ENCODE data around the gene ZNF445.
"Not testable (repeated sequence)": the region's sequence is repeated elsewhere in the genome, so short reads cannot be mapped to it uniquely, and the experiment has no call there.

The ZNF445 gene

DNA sequence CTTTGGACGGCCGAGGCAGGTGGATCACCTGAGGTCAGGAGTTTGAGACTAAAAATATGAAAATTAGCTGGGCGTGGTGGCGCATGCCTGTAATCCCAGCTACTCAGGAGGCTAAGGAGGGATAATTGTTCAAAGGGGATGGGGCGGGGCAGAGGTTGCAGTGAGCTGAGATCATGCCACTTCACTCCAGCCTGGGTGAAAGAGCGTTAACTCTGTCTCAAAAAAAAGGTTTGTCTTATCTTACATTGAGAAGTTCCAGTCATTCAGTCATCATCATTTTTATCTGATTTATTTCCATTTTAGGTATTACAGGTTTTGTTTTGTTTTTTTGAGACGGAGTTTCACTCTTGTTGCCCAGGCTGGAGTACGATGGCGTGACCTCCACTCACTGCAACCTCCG is 2.6 kb downstream of the ZNF445 start:
- DNase-seq: not testable (repeated sequence)

DNA sequence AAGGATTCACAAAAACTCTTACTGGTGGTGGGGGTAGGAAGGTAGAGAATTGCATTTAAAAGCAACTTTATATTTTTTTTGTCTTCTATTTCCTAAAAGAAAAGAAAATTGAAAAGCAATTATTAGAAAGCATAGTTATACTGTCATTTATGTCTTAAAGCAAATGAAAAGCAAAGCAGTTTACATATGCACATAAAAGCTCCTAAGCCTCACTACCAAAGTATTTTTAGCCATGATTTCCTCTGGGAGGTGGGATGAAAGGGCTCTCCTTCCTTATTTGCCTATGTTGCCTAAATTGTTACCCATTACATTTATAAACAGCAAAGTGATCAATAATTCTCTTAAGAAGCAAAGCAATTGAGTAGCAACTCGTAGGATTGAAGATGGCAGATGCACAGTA is 7.0 kb downstream of the ZNF445 start:
- DNase-seq: no peak

DNA sequence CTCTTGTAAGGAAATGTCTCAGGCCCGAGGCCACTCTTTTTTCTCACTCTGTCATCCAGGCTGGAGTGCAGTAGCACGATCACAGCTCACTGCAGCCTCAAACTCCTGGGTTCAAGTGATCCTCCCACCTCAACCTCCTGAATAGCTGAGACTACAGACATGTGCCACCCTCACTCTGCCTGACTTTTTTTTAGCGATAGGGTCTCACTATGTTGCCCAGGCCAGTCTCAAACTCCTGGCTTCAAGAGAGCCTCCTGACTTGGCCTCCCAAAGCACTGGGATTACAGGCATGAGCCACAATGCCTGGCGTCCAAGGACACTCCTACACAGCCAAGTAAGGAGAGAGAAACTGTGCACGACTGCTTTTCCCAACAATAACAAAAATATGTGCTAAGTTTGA is 7.6 kb downstream of the ZNF445 start:
- DNase-seq: no peak

DNA sequence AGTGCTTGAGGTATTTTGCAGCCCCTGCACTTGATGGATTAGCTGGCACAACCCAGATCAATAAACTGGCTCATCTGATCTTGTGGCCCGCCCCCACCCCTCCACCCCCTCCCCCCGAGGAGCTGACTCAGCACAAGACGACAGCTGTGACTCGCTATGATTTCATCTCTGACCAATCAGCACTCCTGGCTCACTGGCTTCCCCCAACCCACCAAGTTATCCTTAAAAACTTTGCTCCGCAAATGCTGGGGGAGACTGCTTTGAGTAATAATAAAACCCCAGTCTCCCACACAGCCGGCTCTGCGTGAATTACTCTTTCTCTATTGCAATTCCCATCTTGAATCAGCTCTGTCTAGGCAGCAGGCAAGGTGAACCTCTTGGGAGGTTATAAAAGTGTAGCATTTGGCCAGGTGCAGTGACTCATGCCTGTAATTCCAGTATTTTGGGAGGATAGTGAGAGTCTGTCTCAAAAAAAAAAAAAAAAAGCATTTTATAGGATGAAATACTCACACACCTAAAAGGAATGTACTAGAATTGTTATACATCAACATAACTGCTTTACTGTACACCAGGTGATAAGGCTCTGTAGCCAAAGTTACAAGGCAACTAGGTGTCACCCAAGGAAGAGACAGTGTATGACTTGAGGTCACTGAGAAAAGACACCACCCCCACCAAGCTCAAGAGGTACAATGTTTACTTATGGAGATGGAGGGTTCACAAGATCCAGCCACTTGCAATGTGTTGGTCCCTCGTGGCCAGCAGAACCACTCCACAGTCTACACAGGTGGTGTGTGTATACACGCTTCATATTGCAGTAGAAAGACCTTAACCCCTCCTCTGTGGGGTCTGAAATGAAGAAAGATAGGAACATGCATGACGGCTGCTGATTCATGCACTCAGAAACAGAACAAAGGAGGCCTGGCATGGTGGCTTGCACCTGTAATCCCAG is 8.6 kb downstream of the ZNF445 start:
- DNase-seq: peak; percentile 24

DNA sequence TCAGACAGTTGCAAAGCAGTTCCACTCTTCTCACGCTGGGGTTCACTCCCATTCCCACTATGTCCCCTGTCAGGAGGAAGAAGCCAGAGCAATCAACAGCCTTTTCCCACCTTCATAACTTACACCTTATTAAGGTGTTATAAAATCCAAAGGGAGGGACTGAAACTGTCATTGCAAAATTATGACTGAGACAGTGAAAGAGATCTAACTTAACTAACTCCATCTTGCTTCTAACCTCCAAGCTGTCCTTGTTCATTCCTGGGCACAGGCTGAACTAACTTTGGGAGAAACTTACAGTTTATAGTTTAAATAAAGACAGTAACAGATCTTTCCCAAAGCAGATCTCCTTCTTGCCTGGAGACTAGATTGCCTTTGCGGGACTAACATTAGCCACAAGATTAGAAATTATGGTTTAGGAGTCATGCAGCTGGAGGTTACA is 9.4 kb downstream of the ZNF445 start:
- DNase-seq: not testable (repeated sequence)

DNA sequence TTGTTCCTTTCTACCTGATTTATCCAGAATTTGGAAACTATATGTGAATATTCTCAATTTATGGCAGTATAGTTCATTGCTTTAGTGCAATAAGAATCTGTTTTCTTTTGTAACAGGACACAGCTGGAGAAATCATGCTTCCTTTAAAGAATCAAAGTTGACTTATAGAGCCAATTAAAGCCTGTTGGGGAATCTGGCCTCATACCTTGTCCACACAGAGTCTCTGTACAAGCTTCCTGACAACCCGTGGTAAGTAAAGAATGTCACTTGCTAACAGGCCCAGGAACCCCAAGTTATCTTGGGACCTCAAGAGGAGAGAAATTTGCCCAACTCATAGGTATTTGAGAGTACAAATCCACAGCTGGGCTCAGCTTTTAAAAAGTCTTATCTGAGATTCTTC is 10.2 kb downstream of the ZNF445 start:
- DNase-seq: no peak

DNA sequence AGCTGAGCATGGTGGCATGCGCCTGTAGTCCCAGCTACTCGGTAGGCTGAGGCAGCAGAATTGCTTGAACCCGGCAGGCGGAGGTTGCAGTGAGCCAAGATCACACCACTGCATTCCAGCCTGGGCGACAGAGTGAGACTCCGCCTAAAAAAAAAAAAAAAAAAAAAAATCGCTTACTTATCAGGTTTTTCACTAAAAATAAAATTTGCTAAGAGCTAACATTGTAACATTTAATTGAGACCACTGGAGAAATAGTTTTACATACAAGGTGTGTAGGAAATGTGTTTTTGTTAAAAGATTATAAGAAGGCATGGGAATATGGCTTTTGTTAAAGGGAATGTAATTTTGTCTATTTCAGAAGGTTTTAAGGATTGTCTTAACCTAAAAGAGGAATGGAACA is 12.6 kb downstream of the ZNF445 start:
- DNase-seq: not testable (repeated sequence)

DNA sequence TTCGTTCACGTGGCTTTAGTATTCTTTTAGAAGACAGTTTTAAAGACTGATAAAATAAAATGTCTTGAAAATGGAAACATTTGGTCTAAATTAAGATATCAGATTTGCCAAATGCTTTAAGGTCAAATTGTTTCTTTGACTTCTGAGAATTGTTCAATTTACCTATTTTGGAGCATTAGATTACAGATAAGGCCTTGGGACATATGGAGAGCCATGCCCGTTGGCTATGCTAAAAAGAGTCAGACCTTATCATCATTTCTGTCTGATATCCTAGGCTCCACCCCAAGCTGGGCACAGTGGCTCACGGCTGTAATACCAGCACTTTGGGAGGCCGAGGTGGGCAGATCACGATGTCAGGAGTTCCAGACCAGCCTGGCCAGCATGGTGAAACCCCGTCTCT is 13.0 kb downstream of the ZNF445 start:
- DNase-seq: no peak

DNA sequence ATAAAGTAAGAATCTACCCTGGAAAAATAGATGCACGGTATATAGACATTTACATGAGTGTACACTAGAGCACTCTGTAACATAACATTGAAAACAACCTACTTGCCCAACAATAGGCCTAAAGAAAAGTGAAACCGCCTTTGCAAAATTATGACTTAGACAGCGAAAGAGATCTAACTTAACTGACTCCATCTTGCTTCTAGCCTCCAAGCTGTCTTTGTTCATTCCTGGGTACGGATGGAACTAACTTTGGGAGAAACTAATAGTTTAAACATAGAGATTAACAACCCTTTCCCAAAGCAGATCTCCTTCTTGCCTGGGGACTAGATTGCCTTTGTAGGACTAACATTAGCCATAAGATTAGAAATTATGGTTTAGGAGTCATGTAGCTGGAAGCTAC is 17.4 kb downstream of the ZNF445 start:
- not testable (repeated sequence) for DNase-seq

DNA sequence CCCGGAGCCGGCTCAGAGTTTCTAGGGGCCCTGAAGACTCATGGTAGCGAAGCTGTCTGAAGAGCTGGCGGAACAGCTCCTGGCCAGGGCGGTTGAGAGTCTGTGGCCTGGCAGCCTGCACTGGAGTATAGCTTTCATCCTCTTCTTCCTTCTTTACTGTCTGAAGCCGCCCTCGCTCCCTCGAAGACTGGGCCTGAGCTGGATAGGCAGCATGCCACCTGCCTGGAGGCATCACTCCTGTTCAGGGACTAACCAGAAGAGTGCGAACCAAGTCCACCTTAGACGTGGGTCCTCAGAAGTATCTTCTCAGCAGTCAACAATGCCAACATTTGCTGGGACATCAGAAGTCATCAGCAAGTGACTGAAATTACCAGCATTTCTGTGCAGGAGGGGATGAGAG is 22.2 kb downstream of the ZNF445 start:
- no peak for DNase-seq

DNA sequence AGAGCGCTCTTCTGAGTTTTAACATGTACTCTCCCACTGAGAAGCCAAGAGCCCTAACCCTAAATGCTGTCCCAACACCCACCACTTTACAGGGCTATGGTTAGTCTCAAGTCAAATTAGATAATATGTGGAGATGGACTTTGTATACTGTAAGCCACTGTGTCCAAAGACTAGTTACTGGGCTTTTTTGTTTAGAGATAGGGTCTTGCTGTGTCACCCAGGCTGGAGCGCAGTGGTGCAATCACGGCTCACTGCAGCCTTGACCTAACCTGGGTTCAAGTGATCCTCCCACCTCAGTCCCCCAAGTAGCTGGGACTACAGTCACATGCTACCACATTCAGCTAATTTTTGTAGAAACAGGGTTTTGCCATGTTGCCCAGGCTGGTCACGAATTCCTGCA is 23.2 kb downstream of the ZNF445 start:
- DNase-seq: no peak

DNA sequence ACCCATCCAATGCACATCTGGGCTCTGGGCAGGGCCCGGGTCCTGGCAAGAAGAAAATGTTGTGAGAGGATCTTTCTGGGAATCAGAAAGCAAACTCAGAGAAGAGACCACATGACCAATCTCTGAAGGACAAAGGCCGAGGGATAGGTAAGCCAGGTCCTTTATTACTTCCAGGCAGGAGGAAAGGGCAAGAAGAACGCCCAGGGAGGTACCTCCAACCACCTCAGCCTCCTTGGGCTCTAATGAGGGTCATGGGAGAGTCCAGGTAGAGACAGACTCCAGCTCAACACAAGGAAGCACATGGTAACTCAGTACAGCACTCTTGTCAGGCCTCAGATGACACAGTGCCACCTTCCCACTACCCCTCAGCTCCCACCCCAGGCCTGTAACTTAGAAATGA is 26.0 kb downstream of the ZNF445 start:
- DNase-seq: no peak

DNA sequence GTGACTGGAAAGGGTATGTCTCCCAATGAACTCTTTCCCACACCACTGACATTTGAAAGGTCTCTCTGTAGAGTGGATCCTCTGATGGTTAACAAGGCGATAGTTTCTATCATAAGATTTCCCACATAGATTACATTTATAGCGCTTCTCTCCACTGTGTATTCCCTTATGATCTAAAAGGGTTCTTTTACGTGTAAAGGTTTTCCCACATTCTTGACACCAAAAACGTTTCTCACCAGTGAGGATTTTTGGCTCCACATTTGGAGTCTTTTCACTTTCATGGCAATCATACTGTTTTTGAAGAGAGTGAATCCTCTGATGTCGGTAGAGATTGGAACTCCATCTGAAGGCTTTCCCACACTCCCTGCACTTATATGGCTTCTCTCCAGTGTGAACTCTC is 30.5 kb downstream of the ZNF445 start:
- no peak for DNase-seq

DNA sequence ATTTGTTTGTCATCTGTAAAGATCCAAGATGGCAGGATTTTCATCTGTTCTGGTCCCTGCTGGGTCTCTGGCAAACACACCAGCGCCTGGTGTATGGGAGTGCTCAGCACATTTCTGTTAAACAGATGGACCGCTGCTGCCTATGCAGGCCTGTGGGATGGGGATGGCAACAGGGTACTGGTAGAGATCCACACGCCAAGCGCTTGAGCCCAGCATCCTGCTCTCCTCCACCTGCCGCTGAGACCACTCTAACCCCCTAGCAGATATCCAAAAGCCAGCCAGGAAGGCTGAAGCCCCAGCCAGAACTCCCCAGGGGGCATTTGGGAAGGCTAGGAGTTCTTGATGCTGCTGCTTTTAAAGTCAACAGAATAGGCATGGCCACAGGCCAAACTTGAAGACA is 31.7 kb downstream of the ZNF445 start:
- DNase-seq: no peak

DNA sequence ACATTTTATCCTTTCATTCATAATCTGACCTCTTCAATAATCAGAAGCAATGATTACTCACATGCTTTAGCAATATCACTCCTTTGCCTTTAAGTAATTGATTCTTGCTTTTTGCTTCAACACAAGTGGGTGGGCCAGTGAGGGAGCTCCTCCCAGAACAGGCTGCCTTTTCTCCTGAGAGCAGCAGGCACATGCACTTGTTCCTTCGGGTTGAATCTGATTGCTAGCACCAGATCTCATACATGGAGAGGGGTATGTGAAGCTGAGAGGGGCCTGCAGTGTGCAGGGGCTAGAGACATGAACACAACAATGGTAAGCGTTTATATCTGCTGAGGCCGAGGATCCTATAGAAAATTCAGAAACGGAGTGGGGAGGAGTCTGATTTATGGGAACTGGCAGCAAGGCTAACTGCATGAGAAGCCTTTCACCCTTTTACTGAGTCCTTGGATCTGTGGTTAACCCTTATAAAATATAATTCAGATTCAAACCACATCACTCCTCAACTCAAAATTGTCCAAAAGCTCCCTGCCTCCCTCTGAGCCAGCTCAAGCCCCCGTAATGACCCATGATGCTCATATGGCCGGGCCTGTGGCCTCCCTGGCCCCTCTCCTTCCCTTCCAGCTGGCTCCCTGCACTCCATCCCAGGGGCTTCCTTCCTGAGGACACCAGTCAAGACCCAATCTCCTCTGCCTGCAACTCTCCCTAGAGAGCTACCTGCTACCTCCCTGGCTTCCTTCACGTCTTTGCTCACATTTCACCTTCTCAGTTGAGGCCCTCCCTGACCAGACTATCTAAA is 32.4 kb downstream of the ZNF445 start:
- DNase-seq: no peak

DNA sequence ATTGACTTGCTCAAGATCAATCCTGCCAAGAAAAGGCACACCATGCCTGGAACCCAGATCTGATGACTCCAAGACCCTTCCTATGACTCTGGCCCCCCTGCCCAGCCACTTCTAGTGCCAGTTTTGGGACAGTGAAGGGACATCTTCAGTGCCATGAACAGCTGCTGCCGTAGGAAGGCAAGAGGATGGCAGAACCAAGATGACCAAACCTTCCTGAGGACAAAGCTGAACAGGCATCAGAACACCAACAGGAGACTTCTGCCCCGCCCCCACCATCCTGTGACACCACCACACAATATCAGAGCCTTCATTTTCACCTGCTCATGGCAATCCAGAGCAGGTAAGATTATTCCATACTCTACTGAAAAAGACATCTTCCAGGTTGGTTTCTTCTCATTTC is 33.0 kb downstream of the ZNF445 start:
- DNase-seq: no peak

DNA sequence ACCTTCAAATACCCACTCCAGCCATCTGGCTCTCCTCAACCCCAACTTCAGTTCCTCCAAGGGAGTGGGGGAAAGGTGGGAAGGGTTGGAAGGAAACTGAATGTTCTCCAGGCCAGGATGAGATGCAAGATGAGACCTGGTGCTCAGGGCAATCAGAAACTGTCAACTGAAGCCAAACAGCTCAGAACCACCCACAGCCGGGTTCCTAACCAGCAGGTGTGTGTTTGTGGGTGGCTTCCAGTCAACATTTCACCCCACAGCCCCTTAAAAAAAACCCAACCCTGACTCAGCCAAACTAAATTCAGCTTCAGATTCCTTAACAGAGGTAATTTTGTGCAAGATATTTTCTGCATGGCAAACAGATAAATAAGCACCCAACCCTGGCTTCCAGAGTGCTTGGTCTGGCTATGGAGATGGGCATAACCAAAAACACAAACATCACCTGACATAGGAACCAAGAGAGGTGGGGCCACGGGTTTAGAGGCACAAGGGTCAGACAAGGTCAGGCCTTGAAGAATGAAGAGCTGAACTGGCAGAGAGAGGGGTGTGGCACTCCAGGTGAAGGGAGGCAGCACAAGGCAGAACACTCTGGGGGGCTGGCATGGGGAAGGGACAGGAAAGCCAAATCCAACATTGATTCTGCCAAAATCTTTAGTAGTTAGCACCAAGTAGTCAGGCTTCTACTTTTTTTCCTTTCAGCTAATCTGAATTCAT is 34.7 kb downstream of the ZNF445 start:
- DNase-seq: no peak

DNA sequence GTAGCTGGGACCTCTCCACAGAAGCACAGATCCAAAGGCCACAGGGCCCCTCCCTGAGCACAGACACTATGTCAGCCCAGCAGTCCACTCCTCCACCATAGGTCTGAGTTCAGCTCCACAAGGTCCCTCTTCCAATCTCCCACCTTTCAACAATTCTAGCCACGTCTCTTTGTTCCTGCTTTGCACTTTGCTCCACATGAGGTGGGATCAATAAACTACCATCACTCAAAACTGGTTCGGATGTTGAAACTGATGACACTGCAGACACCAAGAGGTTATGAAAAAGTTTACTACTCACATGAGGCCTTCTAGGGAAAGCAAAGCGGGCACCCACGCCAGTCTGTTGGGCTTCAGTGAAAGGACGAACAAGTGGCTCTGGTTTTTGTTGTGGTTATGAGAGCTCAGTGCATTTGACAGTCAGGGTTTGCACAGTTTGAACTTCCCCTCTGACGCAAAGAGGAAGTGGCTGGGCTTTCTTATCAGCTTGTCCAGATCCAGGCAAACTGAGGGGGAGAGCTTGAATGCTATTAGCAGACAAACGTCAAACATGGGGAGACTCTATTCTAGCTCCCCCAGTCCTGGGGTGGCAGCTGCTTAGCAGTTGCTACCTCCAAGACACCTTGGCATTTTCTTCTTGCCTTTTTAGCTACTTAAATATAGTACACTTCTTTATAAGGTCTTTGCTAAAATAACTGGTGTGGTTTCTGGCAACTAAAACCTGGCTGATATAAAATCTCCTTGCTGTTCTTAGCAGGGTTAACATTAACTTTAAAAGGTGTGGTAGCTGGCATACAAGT is 37.8 kb downstream of the ZNF445 start:
- peak; percentile 68 for DNase-seq

DNA sequence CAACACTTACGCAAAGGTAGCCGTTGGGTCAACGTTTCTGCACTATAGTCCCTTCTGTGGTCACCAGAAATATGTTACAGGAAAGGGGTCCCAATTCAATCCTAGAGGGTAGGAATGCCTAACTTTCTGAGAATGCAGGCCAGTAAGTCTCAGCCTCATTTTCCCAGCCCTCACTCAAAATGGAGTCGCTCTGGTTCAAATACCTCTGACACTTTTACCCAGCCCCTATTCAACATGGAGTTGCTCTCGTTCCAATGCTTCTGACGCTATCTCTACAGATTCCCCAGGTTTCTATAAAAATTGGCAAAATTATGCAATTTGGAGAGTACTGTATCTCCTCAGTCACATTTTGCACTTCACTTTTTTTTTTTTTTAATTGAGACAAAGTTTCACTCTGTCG is 39.7 kb downstream of the ZNF445 start:
- DNase-seq: no peak

DNA sequence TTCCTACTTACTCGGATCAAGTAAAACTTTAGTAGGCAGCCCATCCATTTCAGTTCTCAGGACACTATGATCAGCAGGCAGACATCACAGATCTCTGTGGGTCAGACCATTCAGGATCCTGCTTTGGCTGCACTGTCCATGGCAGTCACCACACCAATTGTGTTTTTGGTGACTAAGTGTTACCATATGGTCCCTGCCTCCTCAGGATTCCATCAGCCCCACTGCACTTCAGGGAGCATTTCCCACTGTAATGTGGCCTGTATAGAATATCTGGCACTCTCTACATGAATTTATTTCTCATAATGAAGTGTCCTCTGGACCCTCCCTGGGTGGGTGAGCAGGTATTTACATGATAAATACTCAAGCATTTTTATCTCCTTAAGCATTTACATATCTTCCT is 41.3 kb downstream of the ZNF445 start:
- no peak for DNase-seq

DNA sequence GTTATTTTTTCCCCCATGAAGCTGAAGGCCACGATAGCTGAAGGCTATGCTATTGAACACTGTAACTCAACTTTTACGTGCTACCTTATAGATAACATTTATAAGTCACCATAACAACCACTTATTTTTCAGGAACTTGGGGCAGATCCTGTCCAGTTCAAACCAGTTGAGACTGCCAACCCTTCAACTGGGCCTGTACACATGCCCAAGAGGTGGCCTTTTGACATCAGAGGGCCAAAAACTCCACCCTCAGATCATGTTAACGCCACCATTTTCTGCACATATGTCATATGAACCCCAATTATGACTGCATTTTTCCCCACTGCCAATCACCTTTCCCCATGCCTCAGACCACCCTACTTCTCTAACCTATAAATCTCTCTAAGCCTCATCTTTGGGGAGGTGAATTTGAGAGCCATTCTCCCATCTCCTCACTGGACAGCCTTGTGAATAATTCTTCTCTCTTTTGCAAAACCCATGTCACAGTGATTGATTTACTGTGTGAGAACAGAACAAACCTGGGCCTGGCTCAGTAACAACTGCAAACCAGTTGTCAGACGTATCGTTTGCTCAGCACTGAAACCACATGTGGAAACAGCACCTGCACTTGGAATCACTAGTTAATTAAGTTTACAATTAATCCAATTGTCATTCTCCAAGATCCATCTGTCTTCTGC is 42.5 kb downstream of the ZNF445 start:
- no peak for DNase-seq

DNA sequence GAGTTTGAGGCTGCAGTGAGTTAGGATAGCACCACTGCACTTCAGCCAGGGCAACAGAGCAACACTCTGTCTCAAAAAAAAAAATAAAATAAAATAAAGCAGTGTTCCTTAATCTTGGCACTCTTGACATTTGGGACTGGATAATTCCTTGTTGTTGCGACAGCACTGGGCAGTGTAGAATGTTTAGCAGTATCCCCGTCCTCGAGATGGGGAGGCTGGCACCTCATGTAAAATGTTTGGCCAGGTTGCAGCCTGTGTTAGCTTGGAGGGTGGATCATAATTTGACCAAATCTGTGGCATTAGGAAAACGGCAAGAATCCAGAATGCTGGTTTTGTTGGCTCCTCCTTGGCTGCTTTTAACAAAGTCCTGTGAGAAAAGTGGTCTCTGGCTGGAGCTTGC is 47.0 kb downstream of the ZNF445 start:
- no peak for DNase-seq

All from activated naive CD4-positive, alpha-beta T cell treated with Interleukin-2 at 50 U/mL for 16 hours (primary cell).